Activated naive CD8-positive, alpha-beta T cell (primary cell): ENCODE results near the gene GPR87.

Source experiments
- H3K27ac Mint-ChIP-seq: one replicate; pipeline ENCODE4 v1.8.0; 2021; ENCODE audit warnings: mixed read lengths
- H3K27me3 Mint-ChIP-seq: one replicate; pipeline ENCODE4 v1.8.0; 2021; ENCODE audit warnings: mixed read lengths
- H3K36me3 Mint-ChIP-seq: one replicate; pipeline ENCODE4 v1.8.0; 2021; ENCODE audit warnings: mixed read lengths
- H3K4me1 Mint-ChIP-seq: one replicate; pipeline ENCODE4 v1.8.0; 2021; ENCODE audit warnings: low read depth, mixed read lengths
- H3K4me3 Mint-ChIP-seq: one replicate; pipeline ENCODE4 v1.8.0; 2021; ENCODE audit warnings: mild to moderate bottlenecking, mixed read lengths
- H3K9me3 Mint-ChIP-seq: one replicate; pipeline ENCODE4 v1.8.0; 2021; ENCODE audit warnings: low read depth, mixed read lengths

GPR87 gene

DNA sequence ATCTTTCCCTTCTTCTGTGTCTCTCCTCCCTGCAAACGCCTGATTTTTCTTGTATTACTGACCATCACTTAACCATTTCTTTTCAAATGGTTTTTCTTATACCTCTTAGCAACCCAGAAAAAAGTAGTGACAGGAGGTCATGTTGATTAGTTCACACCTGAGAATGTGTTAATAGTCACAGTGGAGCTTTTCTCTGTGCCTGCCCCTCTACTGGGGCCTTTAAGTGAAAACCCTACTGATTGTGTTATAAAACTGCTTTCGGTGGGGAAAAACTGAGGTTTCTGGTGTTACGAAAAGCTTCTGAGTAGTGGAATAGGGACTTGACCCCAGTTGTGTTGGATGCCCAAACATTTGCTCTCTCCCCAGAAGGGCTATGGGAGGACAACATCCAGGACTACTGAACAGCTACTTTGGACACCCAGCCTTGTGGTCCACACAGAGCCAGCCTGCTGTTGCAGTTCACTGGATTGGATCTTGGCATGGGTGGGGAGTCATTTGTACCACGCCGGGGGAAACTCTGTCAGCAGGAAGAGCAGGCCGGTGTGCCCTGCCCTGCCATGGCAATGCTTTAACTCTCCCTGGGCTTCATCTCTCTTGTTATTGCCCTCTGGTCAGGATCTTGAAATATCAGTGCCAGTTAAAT lies 10.3 kb downstream of the GPR87 start:
- Mint-ChIP-seq H3K27me3 (peaks cover 9% of the 10 kb centered on the region), H3K9me3 (no peaks in the 10 kb centered on the region), H3K4me3 (peak overlapping the region; percentile 54), H3K27ac (peak overlapping the region; percentile 87), H3K4me1 (peaks cover 51% of the 10 kb centered on the region), H3K36me3 (peaks cover 2% of the 10 kb centered on the region)

DNA sequence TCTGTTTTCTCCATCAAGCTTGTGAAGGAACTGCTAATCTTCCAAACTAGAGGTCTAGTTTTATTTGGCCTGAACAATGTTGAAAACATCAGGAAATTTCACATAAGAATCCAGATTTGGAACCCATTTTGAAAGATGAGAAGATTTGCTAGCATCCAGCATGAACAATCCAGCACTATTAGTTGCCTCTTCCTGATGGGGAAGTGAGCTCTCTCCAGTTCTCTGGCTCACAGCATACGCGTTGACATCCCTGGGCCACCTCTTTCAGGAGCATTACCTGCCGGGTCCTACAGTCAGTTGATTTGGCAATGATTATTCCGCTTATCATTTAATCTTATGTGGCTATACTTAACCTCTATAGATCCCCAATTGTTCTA lies 10.9 kb downstream of the GPR87 start:
- peaks cover 2% of the 10 kb centered on the region for H3K36me3 Mint-ChIP-seq
- peaks cover 11% of the 10 kb centered on the region for H3K27me3 Mint-ChIP-seq
- no peaks in the 10 kb centered on the region for H3K9me3 Mint-ChIP-seq
- peak overlapping the region; percentile 87 for H3K27ac Mint-ChIP-seq
- peaks cover 53% of the 10 kb centered on the region for H3K4me1 Mint-ChIP-seq
- peak overlapping the region; percentile 54 for H3K4me3 Mint-ChIP-seq

DNA sequence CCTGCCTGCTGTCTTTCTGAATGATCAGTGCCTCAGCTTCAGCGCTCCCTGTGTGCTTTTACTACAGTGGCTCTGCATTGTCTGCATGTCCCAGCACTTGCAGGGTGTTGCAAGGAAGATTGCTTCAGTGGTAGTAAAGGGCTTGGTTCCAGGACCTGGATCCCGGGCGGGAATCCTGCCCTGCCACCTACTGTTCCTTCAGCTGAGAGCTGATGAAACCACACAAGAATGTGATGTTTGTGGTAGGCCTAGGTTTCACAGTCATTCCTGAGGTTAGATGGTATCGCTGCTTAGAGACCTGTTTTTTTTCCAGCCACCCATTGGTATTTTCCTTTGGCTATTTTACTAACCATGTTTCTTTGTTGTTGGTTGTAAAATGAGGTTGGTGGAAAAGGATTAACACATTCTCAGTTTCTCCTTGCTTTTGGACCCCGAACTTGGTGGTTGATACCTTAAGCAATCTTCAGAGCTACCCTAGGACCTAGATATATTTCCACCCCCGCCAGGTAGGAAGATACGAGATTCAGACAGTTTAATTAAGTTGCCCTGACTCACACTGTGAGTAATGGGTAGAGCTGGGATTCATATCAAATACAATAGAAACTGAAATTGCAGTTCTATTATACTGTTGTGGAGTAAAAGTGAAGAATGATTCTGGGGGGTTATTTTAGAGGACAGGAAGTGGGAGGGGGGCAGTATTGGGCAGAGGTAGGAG lies 11.4 kb downstream of the GPR87 start:
- peaks cover 53% of the 10 kb centered on the region for H3K4me1 Mint-ChIP-seq
- peak overlapping the region; percentile 51 for H3K4me3 Mint-ChIP-seq
- peaks cover 2% of the 10 kb centered on the region for H3K36me3 Mint-ChIP-seq
- H3K9me3 Mint-ChIP-seq = no peaks in the 10 kb centered on the region
- H3K27me3 Mint-ChIP-seq = peaks cover 13% of the 10 kb centered on the region
- H3K27ac Mint-ChIP-seq = peak overlapping the region; percentile 87

GRCh38 chr3:151303751-151304150 lies 12.9 kb downstream of the GPR87 start:
- Mint-ChIP-seq H3K4me3 (no peak overlapping the region), H3K27me3 (peaks cover 17% of the 10 kb centered on the region), H3K27ac (peak overlapping the region; percentile 75), H3K4me1 (peaks cover 53% of the 10 kb centered on the region), H3K9me3 (no peaks in the 10 kb centered on the region), H3K36me3 (peaks cover 2% of the 10 kb centered on the region)

GRCh38 chr3:151301787-151302186 lies 14.8 kb downstream of the GPR87 start:
- H3K27ac Mint-ChIP-seq = peak overlapping the region; percentile 41
- peaks cover 17% of the 10 kb centered on the region for H3K27me3 Mint-ChIP-seq
- no peaks in the 10 kb centered on the region for H3K9me3 Mint-ChIP-seq
- H3K4me1 Mint-ChIP-seq = peaks cover 42% of the 10 kb centered on the region
- H3K4me3 Mint-ChIP-seq = no peak overlapping the region
- H3K36me3 Mint-ChIP-seq = peaks cover 2% of the 10 kb centered on the region

DNA sequence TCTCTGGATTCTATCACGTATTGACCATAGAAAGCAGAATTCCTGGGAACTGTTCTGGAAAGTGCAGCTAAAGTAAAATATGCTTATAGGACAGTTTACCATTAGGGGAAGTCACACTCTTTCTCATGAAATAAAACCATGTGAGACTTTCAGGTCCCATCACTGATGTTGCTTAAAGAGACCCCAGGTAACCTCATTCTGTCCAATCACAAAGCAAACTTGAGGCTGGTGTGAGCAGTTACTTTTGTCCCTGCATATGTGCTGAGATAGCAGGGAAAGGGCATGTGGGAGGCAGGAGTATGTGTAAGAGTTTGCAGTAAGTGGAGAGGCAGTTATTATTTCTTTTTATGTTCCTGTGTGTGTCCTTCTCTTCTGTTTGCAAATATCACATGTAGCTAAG lies 16.1 kb downstream of the GPR87 start:
- no peak overlapping the region for H3K27ac Mint-ChIP-seq

GRCh38 chr3:151299006-151299405 lies 17.6 kb downstream of the GPR87 start:
- H3K27me3 Mint-ChIP-seq = peaks cover 17% of the 10 kb centered on the region

More for the DNA sequence above, 16.1 kb downstream of the GPR87 start:
- peaks cover 29% of the 10 kb centered on the region for H3K4me1 Mint-ChIP-seq
- peaks cover 2% of the 10 kb centered on the region for H3K36me3 Mint-ChIP-seq
- no peak overlapping the region for H3K4me3 Mint-ChIP-seq
- no peaks in the 10 kb centered on the region for H3K9me3 Mint-ChIP-seq
- peaks cover 17% of the 10 kb centered on the region for H3K27me3 Mint-ChIP-seq

GRCh38 chr3:151297429-151297828 lies 19.2 kb downstream of the GPR87 start:
- no peaks in the 10 kb centered on the region for H3K9me3 Mint-ChIP-seq
- H3K27me3 Mint-ChIP-seq = peaks cover 8% of the 10 kb centered on the region
- no peak overlapping the region for H3K27ac Mint-ChIP-seq
- H3K4me3 Mint-ChIP-seq = no peak overlapping the region
- peaks cover 10% of the 10 kb centered on the region for H3K4me1 Mint-ChIP-seq
- no peaks in the 10 kb centered on the region for H3K36me3 Mint-ChIP-seq

More at GRCh38 chr3:151299006-151299405, 17.6 kb downstream of the GPR87 start:
- H3K36me3 Mint-ChIP-seq = peaks cover 2% of the 10 kb centered on the region
- peaks cover 18% of the 10 kb centered on the region for H3K4me1 Mint-ChIP-seq
- H3K4me3 Mint-ChIP-seq = no peak overlapping the region
- no peak overlapping the region for H3K27ac Mint-ChIP-seq
- H3K9me3 Mint-ChIP-seq = no peaks in the 10 kb centered on the region

- no peaks in the 10 kb centered on the region for H3K9me3 Mint-ChIP-seq
- peaks cover 8% of the 10 kb centered on the region for H3K27me3 Mint-ChIP-seq
- H3K36me3 Mint-ChIP-seq = no peaks in the 10 kb centered on the region
- peaks cover 1% of the 10 kb centered on the region for H3K4me1 Mint-ChIP-seq
- H3K4me3 Mint-ChIP-seq = no peak overlapping the region
- H3K27ac Mint-ChIP-seq = no peak overlapping the region
These were observed 20.4 kb downstream of the GPR87 start for GRCh38 chr3:151296226-151296625.

GRCh38 chr3:151293127-151293526 lies 23.5 kb downstream of the GPR87 start:
- H3K4me1 Mint-ChIP-seq = no peaks in the 10 kb centered on the region
- no peak overlapping the region for H3K27ac Mint-ChIP-seq
- H3K36me3 Mint-ChIP-seq = no peaks in the 10 kb centered on the region
- no peak overlapping the region for H3K4me3 Mint-ChIP-seq
- H3K9me3 Mint-ChIP-seq = no peaks in the 10 kb centered on the region
- no peaks in the 10 kb centered on the region for H3K27me3 Mint-ChIP-seq

- no peak overlapping the region for H3K4me3 Mint-ChIP-seq
These were observed 25.9 kb downstream of the GPR87 start for GRCh38 chr3:151290673-151291072.

DNA sequence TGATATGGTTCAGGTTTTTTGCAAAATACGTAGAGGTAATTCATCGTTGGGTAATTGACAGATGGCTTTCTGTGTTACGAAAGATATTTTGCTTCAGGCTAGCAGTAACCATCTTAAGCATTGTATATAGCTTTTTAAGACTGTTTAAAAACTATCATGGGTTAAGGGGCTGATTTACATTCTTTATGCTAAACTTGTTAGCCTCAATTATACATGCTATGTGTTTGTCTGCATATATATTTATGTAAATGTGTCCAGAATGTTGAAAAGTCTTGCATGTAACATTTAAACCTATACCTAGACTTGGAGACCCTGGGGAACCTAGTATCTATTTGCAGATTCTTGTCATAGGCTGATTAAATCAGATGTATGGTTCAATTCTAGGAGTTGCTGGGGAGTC lies 27.2 kb downstream of the GPR87 start:
- Mint-ChIP-seq H3K27ac (no peak overlapping the region), H3K4me1 (no peaks in the 10 kb centered on the region)

More at GRCh38 chr3:151290673-151291072, 25.9 kb downstream of the GPR87 start:
- H3K9me3 Mint-ChIP-seq = no peaks in the 10 kb centered on the region
- H3K36me3 Mint-ChIP-seq = no peaks in the 10 kb centered on the region
- no peaks in the 10 kb centered on the region for H3K27me3 Mint-ChIP-seq
- H3K4me1 Mint-ChIP-seq = no peaks in the 10 kb centered on the region
- no peak overlapping the region for H3K27ac Mint-ChIP-seq

GRCh38 chr3:151285940-151286339 lies 30.7 kb downstream of the GPR87 start:
- peaks cover 10% of the 10 kb centered on the region for H3K4me1 Mint-ChIP-seq
- H3K4me3 Mint-ChIP-seq = no peak overlapping the region
- H3K27ac Mint-ChIP-seq = no peak overlapping the region
- no peaks in the 10 kb centered on the region for H3K27me3 Mint-ChIP-seq
- no peaks in the 10 kb centered on the region for H3K9me3 Mint-ChIP-seq
- no peaks in the 10 kb centered on the region for H3K36me3 Mint-ChIP-seq

More for the DNA sequence above, 27.2 kb downstream of the GPR87 start:
- no peaks in the 10 kb centered on the region for H3K9me3 Mint-ChIP-seq
- H3K36me3 Mint-ChIP-seq = no peaks in the 10 kb centered on the region
- no peak overlapping the region for H3K4me3 Mint-ChIP-seq
- no peaks in the 10 kb centered on the region for H3K27me3 Mint-ChIP-seq

DNA sequence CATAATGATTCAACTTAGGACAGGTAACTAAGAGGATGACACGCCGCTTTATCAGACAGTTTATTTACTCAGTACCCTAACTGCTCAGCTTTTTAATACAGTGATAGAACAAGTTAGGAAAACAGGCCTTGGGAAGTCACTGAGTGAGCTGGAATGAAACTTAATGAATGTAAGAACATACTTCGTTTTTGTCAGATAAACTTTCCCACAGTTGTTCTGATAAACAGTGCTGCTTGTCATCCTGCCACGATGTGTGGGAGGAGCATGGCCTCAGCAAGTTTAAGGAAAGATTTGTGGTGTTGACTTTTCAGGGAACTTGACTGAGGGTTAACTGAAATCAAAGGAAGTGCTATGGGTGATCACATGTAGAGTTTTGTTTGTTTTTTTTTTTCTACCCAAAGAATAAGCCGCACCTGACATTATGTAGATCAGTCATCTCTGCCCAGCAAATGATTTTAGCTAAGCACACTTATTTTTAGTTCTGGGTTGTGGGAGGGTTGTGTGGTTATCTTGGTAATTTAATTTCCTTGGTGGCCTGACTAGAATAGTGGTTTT lies 32.6 kb downstream of the GPR87 start:
- Mint-ChIP-seq H3K27ac (no peak overlapping the region), H3K27me3 (no peaks in the 10 kb centered on the region), H3K4me1 (peaks cover 11% of the 10 kb centered on the region), H3K4me3 (no peak overlapping the region), H3K9me3 (no peaks in the 10 kb centered on the region), H3K36me3 (no peaks in the 10 kb centered on the region)

- Mint-ChIP-seq H3K27ac (no peak overlapping the region), H3K9me3 (no peaks in the 10 kb centered on the region), H3K4me3 (no peak overlapping the region), H3K36me3 (no peaks in the 10 kb centered on the region), H3K27me3 (no peaks in the 10 kb centered on the region), H3K4me1 (peaks cover 17% of the 10 kb centered on the region)
These were observed 33.2 kb downstream of the GPR87 start for GRCh38 chr3:151283387-151283786.
